Loucy (cell line): ENCODE data around the gene LY86.

Experiments
- EZH2phosphoT487 ChIP-seq: fragments of 200-600 bp; IDR thresholded peaks from 2 replicates; pipeline ENCODE4 v1.6.1; 2018; ENCODE audit warnings: antibody characterized with exemption, mild to moderate bottlenecking, moderate library complexity, borderline replicate concordance
- TF ChIP-seq, protein P1 (sequence below): fragments of 200-600 bp; sonication (generic); conservative IDR thresholded peaks from 2 replicates; pipeline ENCODE4 v1.5.1; 2014; ENCODE audit warnings: mild to moderate bottlenecking, antibody characterized with exemption, low read length

GRCh38 chr6:6569096-6569810, 19.3 kb upstream of the LY86 start:
- TF ChIP-seq, protein P1, sequence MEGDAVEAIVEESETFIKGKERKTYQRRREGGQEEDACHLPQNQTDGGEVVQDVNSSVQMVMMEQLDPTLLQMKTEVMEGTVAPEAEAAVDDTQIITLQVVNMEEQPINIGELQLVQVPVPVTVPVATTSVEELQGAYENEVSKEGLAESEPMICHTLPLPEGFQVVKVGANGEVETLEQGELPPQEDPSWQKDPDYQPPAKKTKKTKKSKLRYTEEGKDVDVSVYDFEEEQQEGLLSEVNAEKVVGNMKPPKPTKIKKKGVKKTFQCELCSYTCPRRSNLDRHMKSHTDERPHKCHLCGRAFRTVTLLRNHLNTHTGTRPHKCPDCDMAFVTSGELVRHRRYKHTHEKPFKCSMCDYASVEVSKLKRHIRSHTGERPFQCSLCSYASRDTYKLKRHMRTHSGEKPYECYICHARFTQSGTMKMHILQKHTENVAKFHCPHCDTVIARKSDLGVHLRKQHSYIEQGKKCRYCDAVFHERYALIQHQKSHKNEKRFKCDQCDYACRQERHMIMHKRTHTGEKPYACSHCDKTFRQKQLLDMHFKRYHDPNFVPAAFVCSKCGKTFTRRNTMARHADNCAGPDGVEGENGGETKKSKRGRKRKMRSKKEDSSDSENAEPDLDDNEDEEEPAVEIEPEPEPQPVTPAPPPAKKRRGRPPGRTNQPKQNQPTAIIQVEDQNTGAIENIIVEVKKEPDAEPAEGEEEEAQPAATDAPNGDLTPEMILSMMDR = no peak
- TF ChIP-seq EZH2phosphoT487 = no peak
